Thyroid gland (tissue), 4 donors: ENCODE measurements around the gene DDC. TPM values are rescaled to one million over a fixed set of nuclear protein-coding genes. Genes with fewer than 3 reads are reported as not detected.

Experiments used
- DNase-seq, 2 donors: peaks; one replicate each; pipeline ENCODE4 v3.0.0-alpha.2; 2019
- H3K27ac ChIP-seq, 3 donors: fragments of 200-600 bp; sonication (generic); 1 replicate in 2 of 3; 2 replicates in 1 of 3; pipeline ENCODE4 v1.5.1; 2016 to 2019; ENCODE audit warnings: mild to moderate bottlenecking in 1 of 3, moderate library complexity in 1 of 3
- H3K27me3 ChIP-seq: fragments of 200-600 bp; sonication (generic); one replicate; pipeline ENCODE4 v1.5.1; 2019
- H3K36me3 ChIP-seq, 2 donors: fragments of 200-600 bp; sonication (generic); one replicate each; pipeline ENCODE4 v1.5.1; 2016 to 2019
- H3K4me1 ChIP-seq, 2 donors: fragments of 200-600 bp; sonication (generic); one replicate each; pipeline ENCODE4 v1.5.1; 2017 to 2019
- H3K4me3 ChIP-seq, 3 donors: fragments of 200-600 bp; sonication (generic); replicated peaks in 1 of 3; 1 replicate in 2 of 3; 2 replicates in 1 of 3; pipeline ENCODE4 v1.5.1; 2016; ENCODE audit warnings: mild to moderate bottlenecking in 1 of 3
- H3K9me3 ChIP-seq: fragments of 200-600 bp; sonication (generic); one replicate; pipeline ENCODE4 v1.5.1; 2017
- CTCF ChIP-seq, 6 experiments: fragments of 200-600 bp in 3 of 6; fragments of 450-650 bp in 3 of 6; sonication (generic) in 3 of 6; IDR thresholded peaks; one replicate each; pipeline ENCODE4 v1.5.1; 2016 to 2019; ENCODE audit warnings: antibody characterized with exemption in 6 of 6, mild to moderate bottlenecking in 2 of 6, inconsistent platforms in 1 of 6, moderate library complexity in 1 of 6
- POLR2A ChIP-seq, 2 donors: fragments of 450-650 bp; IDR thresholded peaks; one replicate each; pipeline ENCODE4 v1.6.1; 2017; ENCODE audit warnings: antibody characterized with exemption in 2 of 2, mild to moderate bottlenecking in 2 of 2, moderate library complexity in 1 of 2
- WGBS, 2 donors: methylation state at CpG; one replicate each; pipeline ENCODE4 v1.1.5; 2017; 5-methylcytosine and 5-hydroxymethylcytosine counted together
- intact Hi-C: fragments of 100-400 bp; cut with DNase I; formaldehyde crosslinking; loops from one replicate; pipeline ENCODE4 v1.15.1; 2023
- total RNA-seq, 4 donors: library from RNA; depleted of rRNA; stranded (reverse); fragments of >200 nt; gene quantifications; one replicate each; pipeline ENCODE4 v1.2.3, GENCODE V29; 2016

DDC gene
- total RNA-seq, 4 donors from 2014 or later: 2.7 TPM; not detected in 3

- no peak for DNase-seq
- WGBS, 2 donors: 78 to 79% methylated on average over 9 of the region's 9 CpGs
- intact Hi-C loops: no loop called here
- Histone ChIP-seq H3K36me3 (peaks cover 0 to 14% of the 10 kb centered on the region in 2 donors), H3K9me3 (no peaks in the 10 kb centered on the region), H3K4me1 (no peaks in the 10 kb centered on the region), H3K27ac (no peak overlapping the region), H3K4me3 (no peak overlapping the region), H3K27me3 (no peaks in the 10 kb centered on the region)
- TF ChIP-seq POLR2A (IDR thresholded peaks at IDR 0.05) (no peak), CTCF (IDR thresholded peaks at IDR 0.05) (no peak)
These were observed 43.1 kb upstream of the DDC start for GRCh38 chr7:50608196-50608906.

- 90 to 92% methylated on average over 6 of the region's 6 CpGs for WGBS, 2 donors
These were observed 42.4 kb upstream of the DDC start for GRCh38 chr7:50607524-50608125.

DNA sequence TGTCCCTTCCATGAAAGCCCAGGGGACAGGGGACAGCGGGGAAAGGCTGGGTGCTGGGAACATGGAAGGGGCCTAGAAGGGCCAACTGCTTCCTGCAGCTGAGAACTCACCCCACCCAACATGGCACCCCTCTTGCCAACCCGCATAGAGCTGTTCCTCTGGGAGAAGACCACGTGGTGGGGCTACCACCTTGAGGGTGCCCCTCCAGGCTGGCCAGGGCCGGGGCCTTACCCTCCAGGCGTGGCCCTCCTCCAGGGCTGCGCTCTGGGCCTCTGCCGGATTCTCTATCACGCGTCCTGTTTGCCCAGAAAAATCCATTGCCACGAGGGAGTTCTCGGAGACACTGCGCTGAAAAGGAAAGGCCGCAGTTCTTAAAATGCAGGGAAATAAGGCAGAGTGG is 39.9 kb upstream of the DDC start:
- Histone ChIP-seq H3K4me1 (no peaks in the 10 kb centered on the region), H3K36me3 (peaks cover 0 to 10% of the 10 kb centered on the region in 2 donors), H3K4me3 (no peak overlapping the region), H3K9me3 (no peaks in the 10 kb centered on the region), H3K27me3 (no peaks in the 10 kb centered on the region), H3K27ac (no peak overlapping the region)
- intact Hi-C loops: no loop called here
- WGBS, 2 donors: 94 to 97% methylated on average over 11 to 13 of the region's 13 CpGs
- TF ChIP-seq POLR2A (IDR thresholded peaks at IDR 0.05): no peak
- no peak for TF ChIP-seq CTCF (IDR thresholded peaks at IDR 0.05)
- DNase-seq: no peak

More at GRCh38 chr7:50607524-50608125, 42.4 kb upstream of the DDC start:
- no peaks in the 10 kb centered on the region for H3K27me3 ChIP-seq
- peaks cover 0 to 14% of the 10 kb centered on the region in 2 donors for H3K36me3 ChIP-seq
- intact Hi-C loops: no loop called here
- no peaks in the 10 kb centered on the region for H3K9me3 ChIP-seq
- no peaks in the 10 kb centered on the region for H3K4me1 ChIP-seq
- H3K27ac ChIP-seq: no peak overlapping the region
- TF ChIP-seq POLR2A (IDR thresholded peaks at IDR 0.05): no peak
- TF ChIP-seq CTCF (IDR thresholded peaks at IDR 0.05): no peak
- DNase-seq: no peak
- no peak overlapping the region for H3K4me3 ChIP-seq

DNA sequence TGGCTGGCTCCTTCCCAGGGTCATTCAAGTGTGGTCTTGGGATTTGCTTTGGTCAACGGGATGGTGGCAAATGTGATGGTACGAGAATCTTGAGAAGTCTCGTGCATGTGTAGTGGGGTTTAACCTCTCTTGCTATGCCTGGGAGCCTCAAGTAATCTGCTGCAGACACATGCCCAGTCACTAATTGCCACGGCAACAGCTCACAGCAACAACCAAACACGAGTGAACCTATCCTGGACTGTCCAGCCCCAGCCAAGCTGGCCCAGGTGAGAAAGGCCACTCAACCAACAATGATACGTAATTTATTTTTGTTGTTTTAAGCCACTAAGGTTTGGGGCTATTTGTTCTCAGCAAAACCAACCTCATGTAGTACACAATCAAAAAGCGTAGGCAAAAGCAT is 38.1 kb upstream of the DDC start:
- 58 to 70% methylated on average over 7 of the region's 7 CpGs for WGBS, 2 donors
- TF ChIP-seq CTCF (IDR thresholded peaks at IDR 0.05) (no peak), POLR2A (IDR thresholded peaks at IDR 0.05) (no peak)
- H3K9me3 ChIP-seq: no peaks in the 10 kb centered on the region
- H3K27me3 ChIP-seq: no peaks in the 10 kb centered on the region
- H3K4me1 ChIP-seq: no peaks in the 10 kb centered on the region
- H3K36me3 ChIP-seq: peaks cover 0 to 10% of the 10 kb centered on the region in 2 donors
- no peak overlapping the region for H3K27ac ChIP-seq
- no peak overlapping the region for H3K4me3 ChIP-seq
- intact Hi-C loops: no loop called here
- no peak for DNase-seq

DNA sequence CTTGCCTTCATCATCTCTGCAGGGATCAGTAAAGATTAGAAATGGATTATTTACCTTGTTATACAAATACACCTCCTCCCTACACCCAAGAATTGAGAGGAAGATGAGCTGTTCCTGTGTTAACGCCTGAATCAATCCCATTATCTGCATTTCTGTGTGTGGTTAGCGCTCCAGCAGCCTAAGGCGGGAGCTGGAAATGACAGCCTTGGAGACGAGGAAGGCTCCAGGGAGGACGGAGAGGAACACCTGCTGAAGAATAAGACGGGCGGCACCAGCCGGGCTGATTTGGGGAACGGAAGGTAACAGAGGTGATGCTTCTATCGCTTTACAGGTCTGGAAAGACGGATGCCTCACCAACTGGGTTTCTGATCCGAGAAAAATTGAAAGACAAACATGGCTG is 34.2 kb upstream of the DDC start:
- H3K27me3 ChIP-seq: no peaks in the 10 kb centered on the region
- no peaks in the 10 kb centered on the region for H3K36me3 ChIP-seq
- TF ChIP-seq CTCF (IDR thresholded peaks at IDR 0.05): no peak
- 89 to 95% methylated on average over 12 of the region's 12 CpGs for WGBS, 2 donors
- H3K4me1 ChIP-seq: no peaks in the 10 kb centered on the region
- no peak for DNase-seq
- H3K27ac ChIP-seq: no peak overlapping the region
- H3K9me3 ChIP-seq: no peaks in the 10 kb centered on the region
- H3K4me3 ChIP-seq: no peak overlapping the region
- intact Hi-C loops: no loop called here
